Measurements from ENCODE around the gene PRDM1. TPM values are rescaled to one million over a fixed set of nuclear protein-coding genes. Genes with fewer than 3 reads are reported as not detected.
A peak's percentile ranks its signal among the peaks of the same experiment; 100 is the strongest.

The PRDM1 gene
- total RNA-seq (5.0 TPM), polyA plus RNA-seq (3.7 TPM)

DNA sequence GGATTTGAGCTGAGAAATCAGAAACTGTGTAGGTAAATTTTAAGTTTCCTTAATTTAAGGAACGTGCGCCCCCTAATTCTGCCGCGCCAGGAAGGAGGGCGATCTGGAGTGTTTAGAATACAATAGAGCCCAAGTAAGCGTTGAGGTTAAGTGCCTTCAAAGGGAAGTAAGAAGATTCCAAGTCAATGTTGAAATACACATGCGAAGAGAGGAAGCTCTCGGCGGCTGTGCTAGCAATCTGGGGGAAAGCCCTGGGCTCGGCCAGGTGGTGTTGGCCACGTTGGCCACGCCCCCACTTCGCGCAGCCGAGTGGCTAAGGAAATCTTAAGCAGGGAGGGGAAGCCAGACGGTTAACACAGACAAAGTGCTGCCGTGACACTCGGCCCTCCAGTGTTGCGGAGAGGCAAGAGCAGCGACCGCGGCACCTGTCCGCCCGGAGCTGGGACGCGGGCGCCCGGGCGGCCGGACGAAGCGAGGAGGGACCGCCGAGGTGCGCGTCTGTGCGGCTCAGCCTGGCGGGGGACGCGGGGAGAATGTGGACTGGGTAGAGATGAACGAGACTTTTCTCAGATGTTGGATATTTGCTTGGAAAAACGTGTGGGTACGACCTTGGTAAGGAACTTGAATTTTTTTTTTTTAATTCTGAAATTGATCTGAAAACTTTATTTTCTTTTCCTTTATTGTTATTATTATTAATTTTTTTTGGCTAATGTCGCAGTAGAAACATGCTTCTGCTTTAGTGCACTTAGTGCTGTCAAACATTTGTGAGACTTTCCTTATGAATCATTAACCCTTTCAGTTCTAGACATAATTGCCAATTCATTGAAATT, at the start of gene PRDM1:
Gene PRDM1, plus strand, starts transcription at position 353 of the 830 bp plus-strand sequence. Its CDS starts 218 bp downstream, at position 571.
- Histone ChIP-seq H3K4me3 (ENCODE audit: low read depth, low read length) (peak within 1 kb of the TSS; percentile 63), H3K36me3 (ENCODE audit: insufficient read depth) (no peaks in the 10 kb centered on the region), H3K4me1 (ENCODE audit: insufficient read depth) (no peaks in the 10 kb centered on the region), H3K27ac (ENCODE audit: low read depth) (peak within 1 kb of the TSS; percentile 68)
- DNase-seq (ENCODE audit: extremely low spot score), result no peak
- WGBS, result 1% methylated on average over 44 of the region's 44 CpGs

DNA sequence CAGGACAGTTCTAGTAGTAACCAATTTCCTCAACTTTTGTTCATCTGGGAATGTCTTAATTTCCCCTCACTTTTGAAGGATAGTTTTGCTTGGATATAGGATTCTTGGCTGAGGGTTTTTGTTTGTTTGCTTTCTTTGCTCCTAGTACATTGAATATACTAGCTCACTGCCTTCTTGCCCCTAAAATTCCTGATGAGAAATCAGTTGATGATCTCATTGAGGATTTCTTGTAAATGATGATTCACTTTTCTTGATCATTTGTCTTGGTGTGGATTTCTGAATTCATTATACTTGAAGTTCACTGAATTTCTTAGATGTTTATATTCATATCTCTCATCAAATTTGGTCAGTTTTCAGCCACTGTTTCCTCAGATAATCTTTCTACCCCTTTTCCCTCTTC, 49.1 kb upstream of the PRDM1 start:
- no peaks in the 10 kb centered on the region for H3K4me1 ChIP-seq (ENCODE audit: insufficient read depth)
- H3K36me3 ChIP-seq (ENCODE audit: insufficient read depth), result no peaks in the 10 kb centered on the region
- no peak overlapping the region for H3K4me3 ChIP-seq (ENCODE audit: low read depth, low read length)
- DNase-seq (ENCODE audit: extremely low spot score), result no peak
- no peak overlapping the region for H3K27ac ChIP-seq (ENCODE audit: low read depth)

DNA sequence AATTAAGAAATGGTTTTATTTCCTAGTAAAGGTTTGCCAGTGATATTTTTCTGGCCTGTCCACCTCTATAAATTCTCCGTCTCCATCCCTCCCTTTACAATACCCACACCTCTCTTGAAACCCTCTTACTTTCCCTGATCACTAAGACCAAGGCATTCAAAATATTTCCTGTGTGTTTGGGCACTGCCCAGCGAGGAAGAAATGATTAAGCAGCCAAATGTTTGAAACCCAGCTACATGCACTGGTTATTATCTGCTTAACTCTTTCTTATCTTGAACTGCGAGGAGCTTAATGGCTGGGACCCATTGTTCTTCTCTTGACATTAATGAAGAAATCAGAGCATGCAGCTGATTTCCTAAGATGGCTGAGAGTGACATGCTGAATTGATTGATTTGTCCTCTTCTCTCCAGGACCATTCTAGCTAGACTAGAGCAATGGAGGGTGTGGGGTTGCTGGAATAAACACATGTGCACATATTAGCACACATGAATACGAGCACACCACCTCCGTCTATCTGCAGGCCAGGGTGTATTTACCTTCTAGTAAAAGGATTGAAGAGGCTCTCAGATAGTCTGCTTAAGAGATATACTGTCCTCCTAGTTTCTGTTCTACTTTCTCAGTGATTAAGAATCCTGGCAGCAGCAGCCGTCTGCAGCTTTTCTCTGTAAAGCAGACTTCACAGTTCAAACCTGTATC, 46.1 kb upstream of the PRDM1 start:
- Histone ChIP-seq H3K36me3 (ENCODE audit: insufficient read depth) (no peaks in the 10 kb centered on the region), H3K4me1 (ENCODE audit: insufficient read depth) (no peaks in the 10 kb centered on the region), H3K4me3 (ENCODE audit: low read depth, low read length) (no peak overlapping the region), H3K27ac (ENCODE audit: low read depth) (no peak overlapping the region)
- WGBS, result 53% methylated on average over 6 of the region's 6 CpGs
- DNase-seq (ENCODE audit: extremely low spot score), result no peak

DNA sequence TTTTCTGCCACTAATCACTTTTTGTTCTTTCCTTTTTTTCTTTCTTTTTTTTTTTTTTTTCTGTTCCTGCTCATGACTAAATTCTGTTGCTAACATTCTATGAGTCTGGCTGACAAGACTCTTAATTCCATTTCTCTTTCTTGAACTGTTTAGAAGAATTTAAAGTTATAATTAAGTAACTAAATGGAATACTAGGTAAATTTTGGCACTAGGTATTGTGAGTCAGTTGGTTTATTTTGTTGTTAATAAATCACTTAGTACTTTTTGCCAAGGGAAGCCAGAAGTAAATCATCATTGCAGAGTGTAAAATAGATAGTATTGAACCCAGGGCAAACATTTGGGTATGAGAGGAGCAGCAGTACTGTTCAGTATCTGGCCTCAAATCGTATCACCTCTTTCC, 42.0 kb upstream of the PRDM1 start:
- no peak for DNase-seq (ENCODE audit: extremely low spot score)
- no peak overlapping the region for H3K27ac ChIP-seq (ENCODE audit: low read depth)
- H3K4me3 ChIP-seq (ENCODE audit: low read depth, low read length), result no peak overlapping the region
- H3K4me1 ChIP-seq (ENCODE audit: insufficient read depth), result no peaks in the 10 kb centered on the region
- no peaks in the 10 kb centered on the region for H3K36me3 ChIP-seq (ENCODE audit: insufficient read depth)
- WGBS, result 75% methylated on average over 1 of the region's 1 CpG

DNA sequence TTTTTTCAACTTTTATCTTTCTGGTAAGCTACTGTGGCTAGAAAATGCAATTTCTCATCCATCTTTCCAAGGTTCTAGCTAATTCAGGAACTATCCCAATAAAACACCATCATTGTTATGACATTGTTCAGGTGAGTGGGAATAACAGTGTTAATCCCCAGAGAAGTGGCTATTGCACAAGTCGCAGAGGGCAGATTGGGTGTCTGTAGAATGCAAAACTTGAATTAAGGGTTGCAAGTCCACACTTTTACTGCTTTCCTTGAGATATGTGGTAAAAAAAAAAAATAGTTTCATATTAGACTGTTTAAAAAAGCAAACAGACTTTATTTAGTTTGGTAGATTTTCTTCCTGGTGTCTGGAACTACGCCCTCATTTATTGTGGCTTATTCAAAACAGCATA, 41.1 kb upstream of the PRDM1 start:
- Histone ChIP-seq H3K4me1 (ENCODE audit: insufficient read depth) (no peaks in the 10 kb centered on the region), H3K36me3 (ENCODE audit: insufficient read depth) (no peaks in the 10 kb centered on the region), H3K4me3 (ENCODE audit: low read depth, low read length) (no peak overlapping the region), H3K27ac (ENCODE audit: low read depth) (no peak overlapping the region)
- no peak for DNase-seq (ENCODE audit: extremely low spot score)
- WGBS, result 83% methylated on average over 2 of the region's 2 CpGs

DNA sequence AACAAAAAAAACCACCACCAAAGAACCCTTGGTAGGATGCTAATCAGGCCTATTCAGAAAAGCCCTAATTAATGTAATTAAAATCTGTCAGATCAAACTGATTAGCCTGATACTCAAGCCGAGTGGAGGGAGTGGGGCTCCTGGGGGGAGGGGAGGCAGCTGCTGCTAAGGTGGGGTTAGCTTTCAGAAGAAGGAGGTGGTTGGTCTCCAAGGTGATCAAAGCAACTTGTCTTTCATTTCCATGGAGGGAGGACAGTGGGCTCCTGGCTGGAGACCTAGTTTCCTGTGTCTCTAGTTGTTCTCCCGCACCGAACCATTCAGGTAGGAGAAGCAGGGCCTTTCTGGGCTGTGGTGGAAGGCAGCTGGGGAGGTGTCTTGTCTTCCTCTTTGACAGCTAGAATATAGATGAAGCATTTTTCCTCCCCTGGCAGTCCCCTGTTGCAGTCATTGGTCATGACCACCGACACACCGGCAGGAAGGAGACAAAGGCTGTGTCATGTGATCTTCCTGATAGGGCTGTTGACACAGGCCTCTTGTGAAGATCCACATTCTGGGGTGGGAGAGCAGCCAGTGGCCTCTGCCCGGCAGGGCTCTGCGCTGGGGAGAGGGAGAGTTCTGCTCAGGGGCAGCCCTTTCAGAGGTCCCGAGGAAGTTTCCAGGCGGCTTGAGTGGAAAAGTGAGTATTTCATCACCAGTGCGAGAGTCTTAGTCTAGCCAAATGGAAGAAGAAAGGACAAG, 39.9 kb upstream of the PRDM1 start:
- WGBS, result 80% methylated on average over 10 of the region's 10 CpGs
- H3K27ac ChIP-seq (ENCODE audit: low read depth), result no peak overlapping the region
- H3K36me3 ChIP-seq (ENCODE audit: insufficient read depth), result no peaks in the 10 kb centered on the region
- no peak for DNase-seq (ENCODE audit: extremely low spot score)
- H3K4me1 ChIP-seq (ENCODE audit: insufficient read depth), result no peaks in the 10 kb centered on the region
- no peak overlapping the region for H3K4me3 ChIP-seq (ENCODE audit: low read depth, low read length)

DNA sequence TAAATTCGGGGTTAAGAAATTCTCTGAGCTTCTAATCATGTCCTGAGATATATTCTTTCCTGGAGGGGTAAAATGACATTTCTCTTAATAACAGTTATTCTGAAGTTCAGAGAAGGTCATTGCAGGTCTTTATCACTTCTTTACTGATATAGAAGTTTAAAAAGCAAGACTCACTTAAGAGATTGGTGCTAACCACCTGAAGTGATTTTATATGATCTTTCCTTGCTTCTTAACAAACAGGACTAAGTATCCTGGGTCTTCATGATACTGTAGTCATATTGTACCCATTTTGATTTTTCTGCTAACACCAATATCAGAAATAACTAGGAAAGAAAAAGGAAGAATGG, 39.3 kb upstream of the PRDM1 start:
- H3K36me3 ChIP-seq (ENCODE audit: insufficient read depth), result no peaks in the 10 kb centered on the region
- 90% methylated on average over 1 of the region's 1 CpG for WGBS
- DNase-seq (ENCODE audit: extremely low spot score), result no peak
- no peak overlapping the region for H3K4me3 ChIP-seq (ENCODE audit: low read depth, low read length)
- no peaks in the 10 kb centered on the region for H3K4me1 ChIP-seq (ENCODE audit: insufficient read depth)
- no peak overlapping the region for H3K27ac ChIP-seq (ENCODE audit: low read depth)

DNA sequence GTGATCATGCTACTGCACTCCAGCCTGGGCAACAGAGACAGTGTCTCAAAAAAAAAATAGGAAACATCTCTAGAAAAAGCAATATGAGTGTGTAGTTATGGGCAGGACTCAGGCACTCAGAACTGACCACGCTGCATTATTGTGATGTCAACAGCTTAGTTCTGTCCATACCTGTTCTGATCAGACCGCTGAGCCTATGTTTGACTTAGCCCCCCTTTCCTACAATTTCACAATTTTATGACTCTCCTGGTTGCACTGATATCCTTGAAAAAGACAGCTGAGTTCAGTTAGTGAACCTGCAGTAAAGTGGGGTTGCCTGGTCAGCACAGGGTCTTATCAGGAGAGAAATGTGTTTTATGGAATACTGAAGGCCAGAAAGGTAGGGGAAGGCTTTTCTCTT, 37.8 kb upstream of the PRDM1 start:
- Histone ChIP-seq H3K36me3 (ENCODE audit: insufficient read depth) (no peaks in the 10 kb centered on the region), H3K4me3 (ENCODE audit: low read depth, low read length) (no peak overlapping the region), H3K4me1 (ENCODE audit: insufficient read depth) (no peaks in the 10 kb centered on the region), H3K27ac (ENCODE audit: low read depth) (no peak overlapping the region)
- WGBS, result 58% methylated on average over 2 of the region's 2 CpGs
- DNase-seq (ENCODE audit: extremely low spot score), result no peak

DNA sequence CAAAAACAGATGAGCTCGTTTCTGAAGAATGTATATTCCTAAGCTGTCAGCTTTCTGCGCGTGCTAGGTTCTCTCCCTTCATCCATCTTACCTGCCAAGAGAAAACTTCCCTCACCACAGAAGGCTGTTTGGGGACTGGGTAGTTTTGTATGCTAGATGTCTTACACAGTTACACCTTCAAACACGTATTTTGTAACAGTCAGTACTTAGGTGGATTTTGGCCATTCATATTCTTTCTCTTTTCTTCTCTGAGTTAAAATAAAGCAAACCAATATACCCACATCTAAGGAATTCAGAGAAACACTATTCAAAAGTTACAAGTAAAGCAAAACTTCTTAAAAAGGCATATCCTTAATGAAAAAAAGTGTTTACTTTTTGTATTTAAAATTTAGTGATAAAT, 35.6 kb upstream of the PRDM1 start:
- WGBS, result 67% methylated on average over 4 of the region's 4 CpGs
- no peak overlapping the region for H3K27ac ChIP-seq (ENCODE audit: low read depth)

DNA sequence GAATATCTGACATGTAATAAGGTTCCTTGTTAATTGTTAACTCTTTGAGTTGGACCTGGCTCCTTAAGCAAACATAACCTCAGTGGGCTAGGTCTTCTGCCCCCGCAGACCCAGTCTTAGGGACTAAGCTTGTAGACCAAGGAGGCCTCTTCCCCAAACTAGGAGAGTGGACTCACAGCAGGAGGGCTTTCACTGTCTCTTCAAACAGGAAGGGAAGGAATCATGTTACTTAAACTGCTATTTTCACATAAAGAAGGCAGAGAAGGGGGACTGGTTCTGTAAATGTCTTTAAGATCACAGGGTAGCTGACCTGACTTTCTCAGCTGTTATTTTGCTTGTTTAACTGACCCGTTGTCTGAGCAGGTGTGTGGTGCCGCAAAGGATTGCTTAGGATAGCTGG, 34.9 kb upstream of the PRDM1 start:
- no peak for DNase-seq (ENCODE audit: extremely low spot score)
- no peak overlapping the region for H3K4me3 ChIP-seq (ENCODE audit: low read depth, low read length)
- 77% methylated on average over 3 of the region's 3 CpGs for WGBS
- H3K27ac ChIP-seq (ENCODE audit: low read depth), result no peak overlapping the region
- no peaks in the 10 kb centered on the region for H3K4me1 ChIP-seq (ENCODE audit: insufficient read depth)
- H3K36me3 ChIP-seq (ENCODE audit: insufficient read depth), result no peaks in the 10 kb centered on the region

More for the DNA sequence above, 35.6 kb upstream of the PRDM1 start:
- DNase-seq (ENCODE audit: extremely low spot score), result no peak
- Histone ChIP-seq H3K4me3 (ENCODE audit: low read depth, low read length) (no peak overlapping the region), H3K4me1 (ENCODE audit: insufficient read depth) (no peaks in the 10 kb centered on the region), H3K36me3 (ENCODE audit: insufficient read depth) (no peaks in the 10 kb centered on the region)

DNA sequence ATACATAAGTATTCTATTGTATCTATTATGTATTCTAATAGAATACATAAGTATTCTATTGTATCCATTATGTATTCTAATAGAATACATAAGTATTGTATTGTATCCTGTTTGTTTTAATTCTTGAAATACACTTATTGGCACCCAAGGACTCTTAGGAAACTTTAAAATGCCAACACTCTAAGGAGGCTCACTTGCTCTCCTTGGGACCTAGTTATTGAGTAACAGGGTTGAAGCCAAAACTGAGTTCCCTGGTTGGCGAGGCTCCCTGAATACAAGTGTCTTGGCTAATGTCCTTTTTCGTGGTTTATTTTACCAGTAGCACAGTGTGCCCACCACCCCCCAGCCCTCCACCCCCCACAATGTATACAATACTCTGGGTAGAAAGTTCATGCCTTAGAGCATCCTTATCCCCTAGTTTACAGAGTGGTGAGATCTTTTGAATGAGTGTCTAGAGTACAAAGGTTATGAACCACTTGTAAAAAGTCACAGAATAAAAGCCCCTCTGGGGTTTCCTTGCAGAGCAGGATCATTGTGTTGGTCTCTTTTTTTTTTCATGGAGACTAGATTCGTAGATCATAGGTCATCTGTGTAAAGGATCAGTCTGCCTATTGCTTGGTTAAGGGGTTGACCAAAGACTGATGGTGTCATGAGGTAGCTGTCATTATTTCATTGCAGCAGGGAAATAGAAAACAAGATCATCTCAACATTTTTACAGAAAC, 32.5 kb upstream of the PRDM1 start:
- WGBS, result 57% methylated on average over 3 of the region's 3 CpGs
- Histone ChIP-seq H3K27ac (ENCODE audit: low read depth) (no peak overlapping the region), H3K4me1 (ENCODE audit: insufficient read depth) (no peaks in the 10 kb centered on the region), H3K36me3 (ENCODE audit: insufficient read depth) (no peaks in the 10 kb centered on the region), H3K4me3 (ENCODE audit: low read depth, low read length) (no peak overlapping the region)
- no peak for DNase-seq (ENCODE audit: extremely low spot score)

DNA sequence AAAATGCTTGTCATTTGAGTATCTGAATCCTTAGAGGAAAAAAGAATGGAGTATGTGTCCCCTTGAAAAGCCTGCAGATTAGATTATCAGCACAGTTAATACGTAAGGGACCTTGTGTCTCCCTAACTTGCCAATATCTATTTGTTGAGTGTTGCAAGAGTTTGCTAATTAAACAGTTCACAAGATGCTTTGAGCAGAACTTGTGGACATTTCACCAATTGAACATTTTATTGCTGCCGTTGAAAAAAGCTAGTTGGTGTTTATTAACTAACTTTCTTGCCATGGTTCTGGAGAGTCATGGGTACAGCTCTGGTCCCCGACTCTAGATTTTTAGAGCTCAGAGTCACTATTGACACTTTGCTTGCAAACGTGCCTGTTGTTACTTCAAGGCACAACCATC, 30.6 kb upstream of the PRDM1 start:
- no peak for DNase-seq (ENCODE audit: extremely low spot score)
- Histone ChIP-seq H3K4me3 (ENCODE audit: low read depth, low read length) (no peak overlapping the region), H3K27ac (ENCODE audit: low read depth) (no peak overlapping the region), H3K36me3 (ENCODE audit: insufficient read depth) (no peaks in the 10 kb centered on the region), H3K4me1 (ENCODE audit: insufficient read depth) (no peaks in the 10 kb centered on the region)
- 81% methylated on average over 4 of the region's 4 CpGs for WGBS

DNA sequence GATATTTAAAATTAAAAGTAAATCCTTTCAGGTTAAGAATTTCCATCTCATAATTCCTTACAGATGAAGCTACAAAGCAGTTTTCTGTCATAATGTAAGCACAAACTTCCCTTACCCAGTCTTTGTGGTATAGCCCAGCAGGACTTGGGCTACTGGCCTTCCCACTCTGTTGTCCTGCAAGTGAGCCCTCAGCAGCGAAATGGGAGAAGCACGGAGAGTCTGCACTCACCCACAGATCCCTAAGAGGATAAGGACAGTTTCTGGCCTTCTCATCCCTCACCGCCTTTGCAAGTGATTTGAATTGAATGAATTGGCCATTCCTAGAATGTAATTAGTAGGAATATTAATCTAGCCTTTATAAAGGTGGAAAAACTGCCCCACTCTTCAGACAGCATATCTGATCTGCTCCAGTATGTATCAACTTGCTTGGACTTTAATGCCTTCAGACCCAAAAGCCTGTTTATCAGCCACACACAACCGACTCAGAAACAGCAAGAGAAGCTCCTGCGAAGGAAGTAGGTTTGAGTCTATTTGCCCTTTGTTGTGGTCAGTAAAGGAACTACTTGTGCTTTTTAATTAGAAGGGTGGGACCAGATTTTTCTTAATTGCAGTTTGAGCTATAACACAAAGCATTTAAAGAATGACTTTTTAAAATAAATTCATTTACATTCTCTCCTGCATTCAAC, 29.9 kb upstream of the PRDM1 start:
- 74% methylated on average over 5 of the region's 5 CpGs for WGBS
- Histone ChIP-seq H3K4me3 (ENCODE audit: low read depth, low read length) (no peak overlapping the region), H3K27ac (ENCODE audit: low read depth) (no peak overlapping the region), H3K36me3 (ENCODE audit: insufficient read depth) (no peaks in the 10 kb centered on the region), H3K4me1 (ENCODE audit: insufficient read depth) (no peaks in the 10 kb centered on the region)
- DNase-seq (ENCODE audit: extremely low spot score), result no peak

Measured in urinary bladder (tissue), 4 donors.